Measurements from ENCODE around the gene BMPR1B. TPM values are rescaled to one million over a fixed set of nuclear protein-coding genes. Genes with fewer than 3 reads are reported as not detected.

Gene BMPR1B
- total and polyA plus RNA-seq, 2 of the 4 experiments (the other 2 are of a cell fraction) = 0.24 to 0.90 TPM

- 0 out of 4 replicates have a peak, but pooled peaks cover 0 to 3% of the 10 kb centered on the region in 2 experiments for H3K79me1 ChIP-seq (ENCODE audit: low read depth in 1 of 2, low read length in 2 of 2)
- POLR2A ChIA-PET (ENCODE audit: unreplicated experiment) = interaction anchor here (0.6 kb wide), 1 partner anchor 371 kb away, joined by 3 read pairs; no protein-coding TSS in a partner anchor
- no peak overlapping the region for H2AFZ ChIP-seq (replicated peaks; ENCODE audit: low read length, poor library complexity)
- WGBS, 2 experiments (ENCODE audit: extremely low coverage in 2 of 2, insufficient read length in 1 of 2) = no CpG with 5 or more reads among the region's 5 CpGs
- no peak overlapping the region; the same call in 1 of the 2 replicates for H2AK5ac ChIP-seq (ENCODE audit: low read depth, low read length)
- peak; percentile 91 for TF ChIP-seq BHLHE40 (IDR thresholded peaks at IDR 0.05; ENCODE audit: low read depth, low read length)
- no peak for TF ChIP-seq MXI1 (IDR thresholded peaks at IDR 0.05; ENCODE audit: borderline replicate concordance, low read depth, low read length)
- 0 out of 2 replicates have a peak, but pooled peaks have one; percentile 41 for TF ChIP-seq FOS (IDR thresholded peaks at IDR 0.05; ENCODE audit: low read depth, low read length)
- peak overlapping the region; percentile 98 for H3K4me2 ChIP-seq (ENCODE audit: low read depth, low read length)
- peaks cover 5% of the 10 kb centered on the region for H3K4me1 ChIP-seq (ENCODE audit: control insufficient read depth, insufficient read depth, low read length)
- H2BK15ac ChIP-seq (ENCODE audit: low read depth, low read length) = peak overlapping the region; percentile 60; the same call in 1 of the 3 replicates
- intact Hi-C loops (cut with micrococcal nuclease) (loop anchor here (2.0 kb wide), 1 partner anchor 155 kb away; no protein-coding TSS in a partner anchor), in situ Hi-C loops (cut with MboI; ENCODE audit: low sequenced_read_pairs) (no loop called here), dilution Hi-C loops (cut with HindIII; ENCODE audit: low sequenced_read_pairs, unreplicated experiment) (no loop called here)
- H3K27me3 ChIP-seq (ENCODE audit: control insufficient read depth, insufficient read depth, low read length) = no peaks in the 10 kb centered on the region
- H4K20me1 ChIP-seq (ENCODE audit: insufficient read depth, low read length) = no peaks in the 10 kb centered on the region
- H3K14ac ChIP-seq (replicated peaks; ENCODE audit: low read depth, low read length) = peak overlapping the region; percentile 43; the same call in 1 of the 2 replicates
- no peaks in the 10 kb centered on the region for H3K36me3 ChIP-seq (ENCODE audit: control insufficient read depth, insufficient read depth, low read length)
- no peak overlapping the region for H3K9ac ChIP-seq (ENCODE audit: low read depth, low read length)
- peak overlapping the region; percentile 49; the same call in 1 of the 2 replicates for H3K4ac ChIP-seq (ENCODE audit: low read depth, low read length)
- peak overlapping the region; percentile 39; the same call in 1 of the 2 replicates for H3K56ac ChIP-seq (ENCODE audit: extremely low read depth, insufficient read depth, low read length)
- no TSS peak for BruUV-seq (replicated peaks)
- CTCF ChIA-PET = no interaction called here
- H3K23ac ChIP-seq (ENCODE audit: low read depth, low read length) = no peak overlapping the region
- peaks cover 3% of the 10 kb centered on the region for H3K9me1 ChIP-seq (ENCODE audit: insufficient read depth, low read length)
- no peaks in the 10 kb centered on the region for H3K9me3 ChIP-seq (ENCODE audit: control insufficient read depth, insufficient read depth, low read length)
- no peak overlapping the region for H3K27ac ChIP-seq (ENCODE audit: insufficient read depth, low read length)
- DNase-seq (peak; percentile 69), ATAC-seq (ENCODE audit: low read depth) (peak; percentile 72)
- H2BK120ac ChIP-seq (ENCODE audit: low read depth, low read length) = peak overlapping the region; percentile 85
- peak overlapping the region; percentile 48; the same call in 1 of the 2 replicates for H4K5ac ChIP-seq (ENCODE audit: low read depth, low read length)
- peak overlapping the region in 1 of 2 experiments; percentile 48; a peak in 1 of 4 replicates for H4K8ac ChIP-seq (ENCODE audit: low read depth in 2 of 2, low read length in 2 of 2)
- peak overlapping the region; percentile 68; the same call in 1 of the 2 replicates for H3K18ac ChIP-seq (ENCODE audit: low read depth, low read length)
- H2BK5ac ChIP-seq (ENCODE audit: low read depth, low read length, poor library complexity, severe bottlenecking) = peak overlapping the region; percentile 54
- H4K91ac ChIP-seq (ENCODE audit: insufficient read depth, low read depth, low read length) = no peak overlapping the region; the same call in 1 of the 2 replicates
- H3K4me3 ChIP-seq (ENCODE audit: insufficient read depth, low read depth, low read length) = peak overlapping the region; percentile 39; the same call in 1 of the 2 replicates
- H2AK9ac ChIP-seq (replicated peaks; ENCODE audit: low read depth, low read length, poor library complexity) = no peak overlapping the region
- peak overlapping the region; percentile 79 for H2BK20ac ChIP-seq (ENCODE audit: low read depth, low read length)
Measured at GRCh38 chr4:94934201-94934600, 176.4 kb downstream of the BMPR1B start.

Measured in IMR-90 (cell line).